Right lobe of liver (tissue), 4 donors: ENCODE results near the gene SMPDL3A.

Experiments
- POLR2A ChIP-seq: fragments of 450-650 bp; IDR thresholded peaks from one replicate; pipeline ENCODE4 v1.6.1; 2017; ENCODE audit warnings: antibody characterized with exemption, mild to moderate bottlenecking
- TF ChIP-seq, protein P1 (sequence below), 4 donors: fragments of 200-600 bp in 3 of 4; fragments of 450-650 bp in 1 of 4; IDR thresholded peaks; one replicate each; pipeline versions ENCODE4 v1.5.1 to v1.8.0; 2016 to 2022; ENCODE audit warnings: antibody characterized with exemption in 4 of 4, mild to moderate bottlenecking in 2 of 4
- donor health status: DM: no; HTN: no; CAD: no.
- donor health status: DM: no; HTN: no; CAD: no.
- donor health status: DM: no; HTN: yes; CAD: no.

DNA sequence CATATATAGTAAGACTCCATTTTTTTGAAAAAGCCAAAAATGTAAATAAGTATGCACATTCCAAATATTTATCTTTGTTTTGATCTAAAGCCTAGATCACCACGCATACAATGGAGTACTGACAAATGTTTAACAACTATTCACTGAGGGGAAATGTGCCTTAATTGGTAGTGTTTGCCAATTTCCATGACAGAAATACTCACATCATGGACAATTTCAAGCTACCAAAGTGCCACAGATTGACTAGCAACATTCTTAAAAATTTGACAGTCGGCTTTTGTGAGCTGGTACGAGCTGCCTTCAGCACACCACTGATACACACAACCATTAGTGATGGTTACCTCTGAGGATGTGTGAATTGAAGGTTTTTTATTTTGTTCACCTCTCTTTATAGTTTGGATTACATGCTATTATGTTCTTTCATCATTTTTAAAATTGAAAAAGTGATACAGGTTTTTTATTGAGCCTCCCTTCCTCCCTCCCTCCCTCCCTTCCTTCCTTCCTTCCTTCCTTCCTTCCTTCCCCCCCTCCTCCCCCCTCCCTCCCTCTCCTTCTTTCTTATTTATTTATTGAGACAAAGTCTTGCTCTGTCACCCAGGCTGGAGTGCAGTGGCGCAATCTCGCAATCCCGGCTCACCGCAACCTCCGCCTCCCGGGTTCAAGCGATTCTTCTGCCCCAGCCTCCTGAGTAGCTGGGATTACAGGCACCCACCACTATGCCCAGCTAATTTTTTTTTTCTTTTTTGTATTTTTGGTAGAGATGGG, 19.2 kb downstream of the SMPDL3A start:
- TF ChIP-seq, protein P1, sequence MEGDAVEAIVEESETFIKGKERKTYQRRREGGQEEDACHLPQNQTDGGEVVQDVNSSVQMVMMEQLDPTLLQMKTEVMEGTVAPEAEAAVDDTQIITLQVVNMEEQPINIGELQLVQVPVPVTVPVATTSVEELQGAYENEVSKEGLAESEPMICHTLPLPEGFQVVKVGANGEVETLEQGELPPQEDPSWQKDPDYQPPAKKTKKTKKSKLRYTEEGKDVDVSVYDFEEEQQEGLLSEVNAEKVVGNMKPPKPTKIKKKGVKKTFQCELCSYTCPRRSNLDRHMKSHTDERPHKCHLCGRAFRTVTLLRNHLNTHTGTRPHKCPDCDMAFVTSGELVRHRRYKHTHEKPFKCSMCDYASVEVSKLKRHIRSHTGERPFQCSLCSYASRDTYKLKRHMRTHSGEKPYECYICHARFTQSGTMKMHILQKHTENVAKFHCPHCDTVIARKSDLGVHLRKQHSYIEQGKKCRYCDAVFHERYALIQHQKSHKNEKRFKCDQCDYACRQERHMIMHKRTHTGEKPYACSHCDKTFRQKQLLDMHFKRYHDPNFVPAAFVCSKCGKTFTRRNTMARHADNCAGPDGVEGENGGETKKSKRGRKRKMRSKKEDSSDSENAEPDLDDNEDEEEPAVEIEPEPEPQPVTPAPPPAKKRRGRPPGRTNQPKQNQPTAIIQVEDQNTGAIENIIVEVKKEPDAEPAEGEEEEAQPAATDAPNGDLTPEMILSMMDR (IDR thresholded peaks at IDR 0.05) = no peak
- no peak for TF ChIP-seq POLR2A
